ENCODE data around the gene TAF1C. TPM values are rescaled to one million over a fixed set of nuclear protein-coding genes. Genes with fewer than 3 reads are reported as not detected.

Gene TAF1C
- total and polyA plus RNA-seq, 11 donors, result 16.3 to 34.4 (median 22.3) TPM

DNA sequence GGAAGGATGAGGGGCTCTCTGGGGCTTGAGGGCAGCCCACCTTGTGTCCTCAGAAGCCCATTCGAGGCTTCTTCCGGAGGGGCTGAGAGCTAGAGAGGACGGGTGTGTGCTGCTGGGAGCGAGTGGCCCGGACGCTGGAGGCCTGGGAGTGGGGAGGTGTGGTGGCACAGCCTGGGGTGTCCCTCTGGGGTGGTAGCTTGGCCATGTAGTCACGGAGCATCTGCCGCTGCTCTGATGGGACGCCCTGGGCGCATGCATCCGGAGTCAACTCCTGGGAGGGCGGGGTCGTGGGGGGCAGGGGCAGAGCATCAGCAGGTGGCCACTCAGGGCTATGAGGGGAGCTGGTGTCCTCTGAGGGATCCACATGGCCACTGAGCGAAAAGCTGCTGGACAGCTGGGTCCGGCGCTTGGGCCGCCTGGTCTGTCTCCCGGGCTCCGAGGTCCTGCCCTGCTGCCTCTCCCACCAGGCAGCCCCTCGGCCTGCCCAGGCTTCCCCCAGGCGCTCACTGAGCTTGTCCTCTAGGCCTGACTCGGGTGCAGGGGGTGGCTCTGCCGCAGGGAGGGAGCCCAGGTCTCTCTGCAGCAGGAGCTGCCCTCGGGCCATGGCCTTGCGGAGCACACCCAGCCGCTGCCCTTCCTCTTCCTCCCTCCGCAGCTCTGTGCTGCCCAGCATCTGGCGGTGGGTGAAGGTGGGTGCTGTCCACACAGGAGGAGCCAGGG lies 7.8 kb downstream of the TAF1C start:
- Histone ChIP-seq H3K4me3 (no peak overlapping the region), H3K9me3 (no peaks in the 10 kb centered on the region), H3K4me1 (peaks cover 7 to 81% (median 41%) of the 10 kb centered on the region in 12 donors), H3K27me3 (no peaks in the 10 kb centered on the region), H3K36me3 (peaks cover 0 to 65% (median 56%) of the 10 kb centered on the region in 9 donors), H3K27ac (peak overlapping the region in 5 of 12 donors; percentile 29 to 85 (median 80))
- DNase-seq (no peak), ATAC-seq (no peak)
- 80 to 91% (median 88%) methylated on average over 13 to 28 of the region's 28 CpGs for WGBS, 4 donors
- TF ChIP-seq POLR2A (IDR thresholded peaks at IDR 0.05) (no peak), CTCF (IDR thresholded peaks at IDR 0.05) (no peak)
- intact Hi-C loops (cut with DNase I), result loop anchor here in 6 of 10 donors (5.0 to 10.0 kb wide), 6 partner anchors 92 to 224 kb away; partner anchors contain the start of genes NECAB2 (in 1 of the 6) and OSGIN1 (in 1 of the 6)

- Histone ChIP-seq H3K9me3 (no peaks in the 10 kb centered on the region), H3K36me3 (peaks cover 0 to 57% (median 50%) of the 10 kb centered on the region in 9 donors), H3K27ac (peak overlapping the region in 11 of 12 donors; percentile 9 to 85 (median 81)), H3K4me3 (no peak overlapping the region), H3K4me1 (peaks cover 7 to 73% (median 38%) of the 10 kb centered on the region in 12 donors), H3K27me3 (no peaks in the 10 kb centered on the region)
- DNase-seq (no peak), ATAC-seq (peak in 1 of 4 donors; percentile 19)
- intact Hi-C loops (cut with DNase I), result loop anchor here in 6 of 10 donors (5.0 to 10.0 kb wide), 6 partner anchors 91 to 223 kb away; partner anchors contain the start of genes NECAB2 (in 1 of the 6) and OSGIN1 (in 1 of the 6)
- 64 to 77% (median 77%) methylated on average over 10 to 15 of the region's 15 CpGs for WGBS, 4 donors
- TF ChIP-seq POLR2A (IDR thresholded peaks at IDR 0.05), result no peak
- no peak for TF ChIP-seq CTCF (IDR thresholded peaks at IDR 0.05)
Observed at GRCh38 chr16:84178146-84178765, 8.6 kb downstream of the TAF1C start.

DNA sequence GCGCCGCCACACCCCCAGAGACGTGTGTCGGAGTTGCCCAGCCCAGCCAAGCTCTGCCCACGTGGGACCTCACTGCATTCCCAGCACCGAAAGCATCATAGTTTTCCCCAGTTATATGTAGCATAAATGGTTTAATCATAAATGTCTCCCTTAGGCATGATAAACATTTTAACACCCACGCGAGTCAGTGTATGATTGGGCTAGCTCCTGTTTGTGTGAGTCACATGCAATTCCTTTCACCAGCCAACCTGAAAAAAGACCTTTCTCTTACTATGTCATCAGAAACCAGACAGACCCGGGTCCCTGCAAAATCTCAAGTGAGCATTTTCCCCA lies 9.2 kb downstream of the TAF1C start:
- peak overlapping the region; percentile 69 to 85 (median 80) for H3K27ac ChIP-seq
- DNase-seq (peak in 1 of 5 donors; percentile 57), ATAC-seq (peak in 2 of 4 donors; percentile 45 to 46)
- H3K36me3 ChIP-seq, result peaks cover 0 to 51% (median 45%) of the 10 kb centered on the region in 9 donors
- H3K9me3 ChIP-seq, result no peaks in the 10 kb centered on the region
- H3K4me3 ChIP-seq, result no peak overlapping the region
- intact Hi-C loops (cut with DNase I), result loop anchor here in 6 of 10 donors (2.0 to 10.0 kb wide), 7 partner anchors 90 to 223 kb away; partner anchors contain the start of genes NECAB2 (in 1 of the 6) and OSGIN1 (in 1 of the 6)
- peaks cover 7 to 71% (median 35%) of the 10 kb centered on the region in 12 donors for H3K4me1 ChIP-seq
- no peak for TF ChIP-seq POLR2A (IDR thresholded peaks at IDR 0.05)
- no peak for TF ChIP-seq CTCF (IDR thresholded peaks at IDR 0.05)
- H3K27me3 ChIP-seq, result no peaks in the 10 kb centered on the region
- WGBS, 4 donors, result 33 to 49% (median 45%) methylated on average over 9 of the region's 9 CpGs

Measured in heart left ventricle (tissue), 16 donors.